GM18511 (cell line): ENCODE data around the gene COMP.

ENCODE experiments used
- ATAC-seq: cut with Tn5 transposase; IDR thresholded peaks from one replicate; pipeline ENCODE4 v1.9.1; 2021; ENCODE audit warnings: mild to moderate bottlenecking, moderate library complexity; ENCODE audit not compliant: unreplicated experiment

Gene COMP

GRCh38 chr19:18783958-18784785 is 6.9 kb downstream of the COMP start:
- ATAC-seq: no peak

GRCh38 chr19:18782559-18783225 is 8.4 kb downstream of the COMP start:
- ATAC-seq: no peak

GRCh38 chr19:18781885-18782527 is 9.1 kb downstream of the COMP start:
- ATAC-seq: no peak

- no peak for ATAC-seq
Measured at GRCh38 chr19:18781047-18781600, 10.0 kb downstream of the COMP start.

GRCh38 chr19:18780631-18781030 is 10.5 kb downstream of the COMP start:
- no peak for ATAC-seq

- no peak for ATAC-seq
Measured at GRCh38 chr19:18780081-18780480, 11.0 kb downstream of the COMP start.

- no peak for ATAC-seq
Measured at GRCh38 chr19:18778826-18779495, 12.1 kb downstream of the COMP start.

- no peak for ATAC-seq
Measured at GRCh38 chr19:18778076-18778389, 13.1 kb downstream of the COMP start.

- no peak for ATAC-seq
Measured at GRCh38 chr19:18777301-18778075, 13.6 kb downstream of the COMP start.

GRCh38 chr19:18776736-18777135 is 14.4 kb downstream of the COMP start:
- no peak for ATAC-seq

- no peak for ATAC-seq
Measured at GRCh38 chr19:18776288-18776594, 14.9 kb downstream of the COMP start.

GRCh38 chr19:18775586-18776287 is 15.4 kb downstream of the COMP start:
- no peak for ATAC-seq

- no peak for ATAC-seq
Measured at GRCh38 chr19:18774782-18775444, 16.2 kb downstream of the COMP start.

- ATAC-seq: no peak
Measured at GRCh38 chr19:18774107-18774506, 17.0 kb downstream of the COMP start.

GRCh38 chr19:18773682-18774081 is 17.4 kb downstream of the COMP start:
- ATAC-seq: no peak

GRCh38 chr19:18772620-18773587 is 18.2 kb downstream of the COMP start:
- no peak for ATAC-seq

GRCh38 chr19:18771328-18772242 is 19.5 kb downstream of the COMP start:
- no peak for ATAC-seq
